Breast epithelium (tissue), 4 donors: Measurements from ENCODE around the gene NDUFAF2. TPM values are rescaled to one million over a fixed set of nuclear protein-coding genes. Genes with fewer than 3 reads are reported as not detected.

ENCODE experiments used
- DNase-seq, 2 donors: peaks; one replicate each; pipeline ENCODE4 v3.0.0-alpha.2; 2019; ENCODE audit warnings: low spot score in 2 of 2
- H3K27ac ChIP-seq, 2 donors: fragments of 200-600 bp; sonication (generic) in 1 of 2; one replicate each; pipeline ENCODE4 v1.5.1; 2016 to 2019; ENCODE audit warnings: mild to moderate bottlenecking in 1 of 2
- H3K27me3 ChIP-seq, 2 donors: fragments of 200-600 bp; sonication (generic) in 1 of 2; one replicate each; pipeline versions ENCODE4 v1.5.1 to v1.6.0; 2017 to 2019; ENCODE audit warnings: control low read depth in 1 of 2, mild to moderate bottlenecking in 1 of 2
- H3K36me3 ChIP-seq: fragments of 200-600 bp; one replicate; pipeline ENCODE4 v1.5.1; 2019
- H3K4me1 ChIP-seq, 2 donors: fragments of 200-600 bp; sonication (generic); one replicate each; pipeline ENCODE4 v1.5.1; 2016 to 2019; ENCODE audit warnings: control low read depth in 1 of 2
- H3K4me3 ChIP-seq, 3 donors: fragments of 200-600 bp; sonication (generic); 1 replicate in 2 of 3; 2 replicates in 1 of 3; pipeline ENCODE4 v1.5.1; 2016 to 2019; ENCODE audit warnings: mild to moderate bottlenecking in 3 of 3, moderate library complexity in 2 of 3
- H3K9me3 ChIP-seq, 2 donors: fragments of 200-600 bp; sonication (generic) in 1 of 2; one replicate each; pipeline ENCODE4 v1.5.1; 2016 to 2019; ENCODE audit warnings: control low read depth in 1 of 2
- POLR2A ChIP-seq: fragments of 450-650 bp; IDR thresholded peaks from one replicate; pipeline ENCODE4 v1.6.1; 2016; ENCODE audit warnings: antibody characterized with exemption, mild to moderate bottlenecking, moderate library complexity
- POLR2AphosphoS5 ChIP-seq, 3 donors: sonication (generic); formaldehyde crosslinking; IDR thresholded peaks; one replicate each; pipeline ENCODE4 v1.6.1; 2017; ENCODE audit warnings: antibody characterized with exemption in 3 of 3
- intact Hi-C: fragments of 100-400 bp; cut with DNase I; formaldehyde crosslinking; loops from one replicate; pipeline ENCODE4 v1.15.1; 2023; ENCODE audit warnings: low total_unique reads
- total RNA-seq, 3 donors: library from RNA; depleted of rRNA; stranded (reverse); fragments of >200 nt; gene quantifications; one replicate each; pipeline ENCODE4 v1.1.0, GENCODE V29; 2016
- TF ChIP-seq, protein P1 (sequence below), 3 donors: fragments of 450-650 bp; IDR thresholded peaks; one replicate each; pipeline ENCODE4 v1.5.1; 2016 to 2017; ENCODE audit warnings: antibody characterized with exemption in 3 of 3, mild to moderate bottlenecking in 3 of 3, moderate library complexity in 3 of 3

NDUFAF2 gene
- total RNA-seq, 3 donors from 2014 or later: 14.9 to 22.6 (median 19.8) TPM

DNA sequence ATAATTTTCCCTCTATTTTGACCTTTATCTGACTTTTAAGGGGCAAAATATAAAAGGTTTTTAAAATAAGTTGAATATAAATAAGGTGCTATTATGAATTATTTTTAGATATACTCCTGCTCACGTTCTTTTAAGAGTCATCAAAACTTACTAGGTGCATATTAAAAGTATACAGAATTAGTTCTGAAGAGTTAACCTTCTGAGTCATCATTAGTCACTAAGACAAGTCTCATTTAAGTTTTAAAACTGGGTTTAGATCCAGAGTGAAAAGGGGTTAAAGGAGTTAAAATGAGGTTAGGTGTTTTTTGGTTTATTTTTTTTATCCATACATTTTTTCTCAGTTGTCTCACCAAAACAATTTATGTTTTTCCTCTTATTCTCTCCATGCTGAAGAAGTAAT, 175.5 kb downstream of the NDUFAF2 start:
- no peaks in the 10 kb centered on the region for H3K27me3 ChIP-seq
- no peak for DNase-seq
- TF ChIP-seq, protein P1, sequence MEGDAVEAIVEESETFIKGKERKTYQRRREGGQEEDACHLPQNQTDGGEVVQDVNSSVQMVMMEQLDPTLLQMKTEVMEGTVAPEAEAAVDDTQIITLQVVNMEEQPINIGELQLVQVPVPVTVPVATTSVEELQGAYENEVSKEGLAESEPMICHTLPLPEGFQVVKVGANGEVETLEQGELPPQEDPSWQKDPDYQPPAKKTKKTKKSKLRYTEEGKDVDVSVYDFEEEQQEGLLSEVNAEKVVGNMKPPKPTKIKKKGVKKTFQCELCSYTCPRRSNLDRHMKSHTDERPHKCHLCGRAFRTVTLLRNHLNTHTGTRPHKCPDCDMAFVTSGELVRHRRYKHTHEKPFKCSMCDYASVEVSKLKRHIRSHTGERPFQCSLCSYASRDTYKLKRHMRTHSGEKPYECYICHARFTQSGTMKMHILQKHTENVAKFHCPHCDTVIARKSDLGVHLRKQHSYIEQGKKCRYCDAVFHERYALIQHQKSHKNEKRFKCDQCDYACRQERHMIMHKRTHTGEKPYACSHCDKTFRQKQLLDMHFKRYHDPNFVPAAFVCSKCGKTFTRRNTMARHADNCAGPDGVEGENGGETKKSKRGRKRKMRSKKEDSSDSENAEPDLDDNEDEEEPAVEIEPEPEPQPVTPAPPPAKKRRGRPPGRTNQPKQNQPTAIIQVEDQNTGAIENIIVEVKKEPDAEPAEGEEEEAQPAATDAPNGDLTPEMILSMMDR (IDR thresholded peaks at IDR 0.05): no peak
- H3K27ac ChIP-seq: no peak overlapping the region
- intact Hi-C loops: no loop called here
- no peaks in the 10 kb centered on the region for H3K36me3 ChIP-seq
- H3K4me1 ChIP-seq: no peaks in the 10 kb centered on the region
- no peaks in the 10 kb centered on the region for H3K9me3 ChIP-seq
- H3K4me3 ChIP-seq: no peak overlapping the region

DNA sequence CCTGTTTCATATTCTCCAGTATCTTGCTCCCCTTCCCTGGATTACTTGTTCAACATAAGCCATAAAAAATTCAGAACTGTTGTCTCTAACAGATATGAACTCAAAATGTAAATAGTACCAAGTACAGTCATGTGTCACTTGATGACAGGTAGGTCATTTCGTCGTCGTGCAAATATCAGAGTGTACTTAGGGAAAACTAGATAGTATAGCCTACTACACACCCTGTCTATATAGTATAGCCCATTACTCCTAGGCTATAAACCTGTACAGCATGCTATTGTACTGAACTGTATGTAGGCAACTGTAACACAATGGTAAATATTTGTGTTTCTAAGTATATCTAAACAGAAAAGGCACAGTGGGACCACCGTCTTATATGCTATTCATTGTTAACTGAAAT, 178.1 kb downstream of the NDUFAF2 start:
- H3K9me3 ChIP-seq: no peaks in the 10 kb centered on the region
- H3K4me3 ChIP-seq: no peak overlapping the region
- DNase-seq: no peak
- H3K27me3 ChIP-seq: no peaks in the 10 kb centered on the region
- TF ChIP-seq POLR2AphosphoS5 (IDR thresholded peaks at IDR 0.05): no peak
- TF ChIP-seq POLR2A: no peak
- TF ChIP-seq, protein P1 (IDR thresholded peaks at IDR 0.05): no peak
- H3K36me3 ChIP-seq: no peaks in the 10 kb centered on the region
- H3K27ac ChIP-seq: no peak overlapping the region
- intact Hi-C loops: no loop called here
- no peaks in the 10 kb centered on the region for H3K4me1 ChIP-seq

GRCh38 chr5:61130289-61130688, 185.3 kb downstream of the NDUFAF2 start:
- no peak overlapping the region for H3K27ac ChIP-seq
- DNase-seq: no peak
- H3K9me3 ChIP-seq: no peaks in the 10 kb centered on the region
- intact Hi-C loops: no loop called here
- H3K4me3 ChIP-seq: no peak overlapping the region
- no peaks in the 10 kb centered on the region for H3K4me1 ChIP-seq
- no peak for TF ChIP-seq POLR2A
- no peaks in the 10 kb centered on the region for H3K36me3 ChIP-seq
- no peaks in the 10 kb centered on the region for H3K27me3 ChIP-seq

GRCh38 chr5:61132559-61132958, 187.6 kb downstream of the NDUFAF2 start:
- Histone ChIP-seq H3K27me3 (no peaks in the 10 kb centered on the region), H3K4me3 (no peak overlapping the region), H3K9me3 (no peaks in the 10 kb centered on the region), H3K36me3 (no peaks in the 10 kb centered on the region), H3K27ac (no peak overlapping the region), H3K4me1 (no peaks in the 10 kb centered on the region)
- TF ChIP-seq POLR2AphosphoS5 (IDR thresholded peaks at IDR 0.05): no peak
- no peak for TF ChIP-seq POLR2A
- TF ChIP-seq, protein P1 (IDR thresholded peaks at IDR 0.05): no peak
- DNase-seq: no peak
- intact Hi-C loops: no loop called here

DNA sequence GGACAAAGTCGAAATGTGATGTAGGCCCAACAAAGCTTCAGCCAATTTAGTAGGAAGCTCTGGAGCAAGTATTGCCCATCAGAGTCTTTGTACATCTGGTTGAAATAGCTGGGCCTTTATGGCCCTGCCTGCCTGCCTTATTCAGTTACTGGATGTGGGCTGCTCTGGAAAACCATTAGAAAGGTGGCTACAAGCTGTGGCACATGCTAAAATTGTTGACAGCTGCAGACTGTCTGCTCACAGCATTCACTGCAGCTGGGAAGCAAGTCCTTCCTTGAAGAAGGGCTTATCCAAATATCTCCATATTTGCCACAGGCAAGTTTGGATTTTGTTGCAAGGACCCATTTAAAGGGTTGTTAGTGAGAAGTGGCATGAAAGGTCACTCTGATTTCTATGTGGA, 192.8 kb downstream of the NDUFAF2 start:
- H3K4me1 ChIP-seq: no peaks in the 10 kb centered on the region
- H3K27ac ChIP-seq: no peak overlapping the region
- TF ChIP-seq, protein P1 (IDR thresholded peaks at IDR 0.05): no peak
- TF ChIP-seq POLR2A (no peak), POLR2AphosphoS5 (IDR thresholded peaks at IDR 0.05) (no peak)
- intact Hi-C loops: no loop called here
- H3K9me3 ChIP-seq: no peaks in the 10 kb centered on the region
- H3K36me3 ChIP-seq: no peaks in the 10 kb centered on the region
- no peak for DNase-seq
- H3K4me3 ChIP-seq: no peak overlapping the region
- no peaks in the 10 kb centered on the region for H3K27me3 ChIP-seq
